Panc1 (cell line): ENCODE measurements around the gene KDM2A. TPM values are rescaled to one million over a fixed set of nuclear protein-coding genes. Genes with fewer than 3 reads are reported as not detected.

ENCODE experiments used
- ATAC-seq: fragments of 200-7000 bp; cut with Tn5 transposase; 2 replicates; pipeline ENCODE4 v1.9.1; 2020; ENCODE audit warnings: mild to moderate bottlenecking, moderate library complexity
- Bru-seq: library from RNA; stranded (reverse); fragments of 400-500 nt; gene quantifications from one replicate; lab custom pipeline; 2021; lab: Mats Ljungman, UMichigan
- BruChase-seq, 2 experiments: library from RNA; stranded (reverse); fragments of 400-500 nt; gene quantifications; one replicate each; lab custom pipeline; 2021; lab: Mats Ljungman, UMichigan
- BruUV-seq: library from RNA; stranded (reverse); fragments of 400-500 nt; replicated peaks from 2 replicates; lab custom pipeline; 2021; lab: Mats Ljungman, UMichigan
- CTCF ChIA-PET: fragments of 300-600 bp; sonication (Branson Sonifier 250); formaldehyde crosslinking; loops from one replicate; lab custom pipeline; 2022; ENCODE audit warnings: antibody characterized with exemption; lab: Charles Lee
- POLR2A ChIA-PET: fragments of 300-600 bp; sonication (Branson Sonifier 250); formaldehyde crosslinking; loops from one replicate; lab custom pipeline; 2022; ENCODE audit warnings: antibody characterized with exemption; lab: Charles Lee
- DNase-seq: peaks from one replicate; pipeline ENCODE4 v3.0.0-alpha.2; 2010; ENCODE audit warnings: low read depth, low spot score
- H3K27ac ChIP-seq: 2 replicates; pipeline ENCODE4 v1.5.1; 2011; ENCODE audit warnings: mild to moderate bottlenecking, low read length, inconsistent platforms
- H3K27me3 ChIP-seq: fragments of 200-500 bp; sonication (Bioruptor generic); 2 replicates; pipeline ENCODE4 v1.6.0; 2014; ENCODE audit warnings: low read length, inconsistent platforms; ENCODE audit not compliant: control insufficient read depth, insufficient read depth
- H3K36me3 ChIP-seq: fragments of 200-500 bp; sonication (Bioruptor generic); 2 replicates; pipeline ENCODE4 v1.5.1; 2014; ENCODE audit warnings: inconsistent platforms, mild to moderate bottlenecking, low read length, moderate library complexity; ENCODE audit not compliant: control insufficient read depth, insufficient read depth
- H3K4me1 ChIP-seq: 2 replicates; pipeline ENCODE4 v1.5.1; 2011; ENCODE audit warnings: inconsistent platforms, mild to moderate bottlenecking, low read length, moderate library complexity; ENCODE audit not compliant: control insufficient read depth, insufficient read depth
- H3K4me3 ChIP-seq, 2 experiments: 2 replicates each; pipeline ENCODE4 v1.5.1; 2011 to 2012; ENCODE audit warnings: low read depth in 2 of 2, low read length in 2 of 2, mild to moderate bottlenecking in 2 of 2, inconsistent platforms in 1 of 2, moderate library complexity in 1 of 2
- H3K9me3 ChIP-seq: fragments of 200-500 bp; sonication (Bioruptor generic); 2 replicates; pipeline ENCODE4 v1.5.1; 2014; ENCODE audit warnings: low read depth, mild to moderate bottlenecking, inconsistent platforms, low read length, moderate library complexity; ENCODE audit not compliant: control insufficient read depth, insufficient read depth
- CTCF ChIP-seq: fragments of 450-650 bp; IDR thresholded peaks from 2 replicates; pipeline ENCODE4 v1.5.1; 2017; ENCODE audit warnings: mild to moderate bottlenecking
- POLR2AphosphoS5 ChIP-seq: IDR thresholded peaks from 2 replicates; pipeline ENCODE4 v1.6.1; 2012; ENCODE audit warnings: mild to moderate bottlenecking, low read depth, low read length, moderate library complexity
- REST ChIP-seq, 2 experiments: IDR thresholded peaks; 2 replicates each; pipeline ENCODE4 v1.6.1; 2011 to 2012; ENCODE audit warnings: low read depth in 2 of 2, control low read depth in 1 of 2, low read length in 1 of 2, mild to moderate bottlenecking in 1 of 2, moderate library complexity in 1 of 2; ENCODE audit not compliant: insufficient read depth in 1 of 2
- SIN3A ChIP-seq: IDR thresholded peaks from 2 replicates; pipeline ENCODE4 v1.6.1; 2012; ENCODE audit warnings: low read depth, mild to moderate bottlenecking, low read length, moderate library complexity, borderline replicate concordance; ENCODE audit not compliant: insufficient read depth
- TCF7L2 ChIP-seq: IDR thresholded peaks from 2 replicates; pipeline ENCODE4 v1.6.1; 2011; ENCODE audit warnings: mild to moderate bottlenecking, low read depth, low read length, inconsistent platforms
- in situ Hi-C: cut with HindIII; loops from 2 replicates; pipeline ENCODE4 v1.10.0; 2016; ENCODE audit warnings: low sequenced_read_pairs, low pct_unique_long_range_greater_than_20kb
- intact Hi-C: fragments of 100-400 bp; cut with micrococcal nuclease; formaldehyde crosslinking; loops from one replicate; pipeline ENCODE4 v1.10.0; 2022; ENCODE audit not compliant: unreplicated experiment
- long read RNA-seq: library from polyadenylated mRNA; unstranded; transcript quantifications from one replicate; pipeline ENCODE4 v2.0.0, GENCODE V29; 2021; ENCODE audit not compliant: unreplicated experiment
- polyA plus RNA-seq: library from polyadenylated mRNA; unstranded; fragments of >200 nt; gene quantifications from one replicate; pipeline ENCODE4 v1.2.1, GENCODE V29; 2012; ENCODE audit warnings: missing spikeins; ENCODE audit not compliant: insufficient read length
- total RNA-seq: library from RNA; stranded (reverse); gene quantifications from one replicate; pipeline ENCODE4 v1.2.1, GENCODE V29; 2021; ENCODE audit not compliant: unreplicated experiment

The KDM2A gene
- total RNA-seq = 112 TPM
- 83.4 TPM for polyA plus RNA-seq
- Bru-seq, nascent RNA = percentile 92 among the genes with signal in this experiment
- percentile 88 among the genes with signal in this experiment for BruChase-seq, experiment 1, labeled RNA remaining after a 2-hour chase
- BruChase-seq, experiment 2, labeled RNA remaining after a 6-hour chase = percentile 88 among the genes with signal in this experiment
- long read RNA-seq, full-length matches to known transcripts = 8 of 86 reads
- long read RNA-seq, partial matches to known transcripts = 18 of 86 reads
- long read RNA-seq, other reads (novel, unspliced or antisense) = 60 of 86 reads

GRCh38 chr11:67118801-67119584, at the start of gene KDM2A:
TSS of gene KDM2A (plus strand) at chr11:67119263. CDS start at chr11:67121317, 2,054 bp downstream.
- in situ Hi-C loops (no loop called here), intact Hi-C loops (no loop called here)
- ATAC-seq (peak; percentile 85), DNase-seq (peak; percentile 95)
- H3K4me3 ChIP-seq = peak within 1 kb of the TSS; percentile 64 to 81
- POLR2A ChIA-PET = interaction anchor here (0.6 kb wide), 2 partner anchors 106 to 181 kb away, joined by 3 to 4 read pairs; no protein-coding TSS in a partner anchor
- TF ChIP-seq REST (IDR thresholded peaks at IDR 0.05; ENCODE audit: insufficient read depth in 1 of 2, low read depth in 2 of 2, low read length in 1 of 2) = peak in 1 of 2 experiments; percentile 37; a peak in 1 of 4 replicates
- no peak; the same call in 1 of the 2 replicates for TF ChIP-seq CTCF
- no peak for TF ChIP-seq TCF7L2
- TF ChIP-seq POLR2AphosphoS5 = peak; percentile 47; the same call in 1 of the 2 replicates
- TF ChIP-seq SIN3A = peak; percentile 75; the same call in 1 of the 2 replicates
- CTCF ChIA-PET = interaction anchor here (0.6 kb wide), 5 partner anchors 16 to 49 kb away, joined by 3 to 9 read pairs (median 5); no protein-coding TSS in a partner anchor
- H3K4me1 ChIP-seq = peaks cover 26% of the 10 kb centered on the region
- no TSS peak for BruUV-seq
- peak within 1 kb of the TSS; percentile 81 for H3K27ac ChIP-seq
- no peaks in the 10 kb centered on the region for H3K9me3 ChIP-seq
- H3K36me3 ChIP-seq = peaks cover 5% of the 10 kb centered on the region; the same call in 1 of the 2 replicates
- H3K27me3 ChIP-seq = no peaks in the 10 kb centered on the region

GRCh38 chr11:67071420-67072284, 47.4 kb upstream of the KDM2A start:
- intact Hi-C loops (no loop called here), in situ Hi-C loops (no loop called here)
- H3K9me3 ChIP-seq = no peaks in the 10 kb centered on the region
- POLR2A ChIA-PET = no interaction called here
- CTCF ChIA-PET = interaction anchor here (1.5 kb wide), 1 partner anchor 19 kb away, joined by 11 read pairs; no protein-coding TSS in a partner anchor
- TF ChIP-seq SIN3A (no peak), CTCF (peak; percentile 94)
- H3K4me3 ChIP-seq = no peak overlapping the region
- peak; percentile 87 for ATAC-seq
- H3K27ac ChIP-seq = no peak overlapping the region
- no peaks in the 10 kb centered on the region for H3K27me3 ChIP-seq
- no peaks in the 10 kb centered on the region for H3K4me1 ChIP-seq
- no peaks in the 10 kb centered on the region for H3K36me3 ChIP-seq
- BruUV-seq = no TSS peak
- DNase-seq = no peak
